Hematopoietic multipotent progenitor cell treated with erythropoietin and hydrocortisone succinate and interleukin-3 and kit ligand, for 8 days (in vitro differentiated cells): ENCODE measurements around the gene PCDH1.
A peak's percentile ranks its signal among the peaks of the same experiment; 100 is the strongest.
"Not testable (repeated sequence)": the region's sequence is repeated elsewhere in the genome, so short reads cannot be mapped to it uniquely, and the experiment has no call there.

Source experiments
- DNase-seq: peaks from one replicate; pipeline ENCODE4 v3.0.0-alpha.2; 2015

PCDH1 gene

GRCh38 chr5:141826674-141827073 lies 51.5 kb downstream of the PCDH1 start:
- no peak for DNase-seq

DNA sequence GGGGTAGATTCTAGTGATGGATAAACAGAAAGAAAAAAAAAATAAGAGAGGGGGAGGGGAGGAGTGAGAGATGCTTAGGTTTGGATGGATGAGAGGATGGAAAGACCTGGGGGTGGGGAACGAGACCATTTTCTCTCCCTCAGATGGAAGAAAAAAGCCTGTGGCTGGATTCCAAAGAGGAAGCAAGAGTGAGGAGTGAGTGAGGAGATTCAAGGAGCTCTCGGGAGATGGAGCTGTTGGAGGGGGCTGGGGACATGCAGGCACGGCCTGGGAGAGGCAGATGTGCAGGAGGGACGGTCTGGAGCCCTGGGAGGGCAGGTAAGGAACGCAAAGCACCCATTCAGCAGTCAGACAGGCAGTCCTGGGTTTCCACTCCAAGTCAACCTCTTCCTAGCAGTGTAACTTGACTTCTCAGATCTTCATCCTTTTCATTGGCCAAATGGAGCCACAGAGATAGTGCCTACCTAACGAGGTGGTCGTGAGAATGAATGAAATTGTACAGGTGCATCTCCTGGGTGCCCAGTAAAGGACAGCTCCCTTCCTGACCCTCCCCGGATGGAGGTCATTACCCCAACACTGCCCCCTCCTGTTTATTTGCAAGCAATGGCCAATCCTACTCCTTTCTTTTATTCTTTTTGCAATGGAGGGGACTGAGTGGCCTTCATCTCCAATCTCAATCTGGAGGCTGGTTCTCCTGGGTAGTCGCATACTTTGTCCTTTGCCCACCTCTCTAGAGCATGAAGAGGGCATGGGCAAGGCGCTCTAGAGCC lies 52.2 kb downstream of the PCDH1 start:
- peak; percentile 9 for DNase-seq

DNA sequence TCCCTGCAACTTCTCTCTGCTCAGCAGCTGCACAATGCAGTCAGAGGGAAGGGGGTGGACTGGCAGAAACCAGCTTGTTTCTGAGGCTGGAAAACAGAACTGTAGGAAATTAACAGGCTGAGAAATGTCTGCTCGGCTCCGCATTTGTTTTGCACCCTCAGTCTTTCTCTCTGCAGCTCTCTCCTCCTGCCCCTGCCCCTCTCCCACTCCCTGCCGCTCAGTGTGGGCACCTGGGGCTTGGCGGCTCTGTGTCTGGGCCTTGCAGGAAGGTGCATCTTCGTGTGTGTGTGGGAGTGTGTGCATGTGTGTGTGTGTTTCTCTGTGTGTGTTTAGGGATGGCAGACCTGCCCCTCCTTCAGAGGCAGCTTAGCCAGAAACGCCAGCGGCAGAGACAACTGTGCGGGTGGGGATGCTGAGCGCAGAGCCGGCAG lies 53.0 kb downstream of the PCDH1 start:
- no peak for DNase-seq

DNA sequence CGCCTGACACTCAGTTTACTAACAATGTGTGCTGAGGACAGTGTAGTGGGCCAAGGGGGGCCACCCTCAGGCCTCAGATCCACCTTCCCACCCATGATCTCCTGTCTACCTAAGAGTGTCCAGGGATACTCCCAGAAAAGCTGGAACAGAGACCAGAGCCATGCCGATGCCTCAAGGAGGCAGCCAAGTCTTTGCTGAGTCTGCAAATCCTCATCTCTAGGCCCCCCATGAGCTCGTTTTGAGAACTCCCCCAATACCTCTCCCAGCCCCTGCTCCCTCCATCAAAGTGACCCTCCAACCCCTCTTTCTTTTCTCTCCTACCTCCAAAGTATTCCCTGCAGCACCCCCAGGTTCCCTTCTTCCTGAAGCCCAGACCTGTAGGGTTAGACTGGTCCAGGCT lies 53.5 kb downstream of the PCDH1 start:
- DNase-seq, result no peak

DNA sequence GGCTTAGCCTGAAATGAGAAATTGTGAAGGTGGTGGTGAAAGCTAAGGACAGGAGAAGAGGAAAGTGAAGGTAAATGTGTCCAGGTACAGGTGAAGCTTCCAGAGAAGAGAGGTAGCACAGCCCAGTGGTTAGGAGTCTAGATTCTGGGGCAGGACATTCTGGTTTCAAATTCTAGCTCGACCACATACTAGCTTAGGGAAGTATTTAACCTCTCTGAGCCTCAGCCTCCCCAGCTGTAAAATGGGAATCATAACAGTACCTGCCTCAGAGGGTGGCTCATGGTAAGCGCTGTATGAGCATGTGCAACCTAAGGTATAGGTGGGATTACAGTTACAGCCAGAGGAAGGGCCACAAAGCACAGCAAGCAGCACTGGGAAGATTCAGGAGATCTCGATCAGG lies 55.2 kb downstream of the PCDH1 start:
- no peak for DNase-seq

DNA sequence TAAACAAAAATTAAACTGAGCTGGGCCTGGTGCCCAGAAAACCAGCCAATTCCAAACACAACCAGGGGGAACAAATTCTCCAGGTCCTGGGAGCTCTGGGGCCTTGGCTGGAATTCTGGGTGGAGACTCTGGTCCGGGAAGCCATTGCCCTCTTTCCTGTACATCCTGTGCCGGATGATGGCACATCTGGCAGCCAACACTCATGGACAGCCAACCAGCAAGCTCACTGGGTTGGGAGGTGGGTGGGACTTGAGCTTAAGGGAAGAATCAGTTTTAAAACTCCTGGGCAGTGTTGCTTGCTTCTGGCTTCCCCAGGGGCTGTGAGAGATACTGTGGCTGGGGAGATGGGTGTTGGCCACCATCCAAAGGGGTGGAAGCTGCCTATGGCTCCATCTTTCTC lies 56.1 kb downstream of the PCDH1 start:
- no peak for DNase-seq

- peak; percentile 16 for DNase-seq
These were observed 56.7 kb downstream of the PCDH1 start for GRCh38 chr5:141821430-141821925.

- DNase-seq, result not testable (repeated sequence)
These were observed 57.5 kb downstream of the PCDH1 start for GRCh38 chr5:141820686-141821085.

- DNase-seq, result no peak
These were observed 60.6 kb downstream of the PCDH1 start for GRCh38 chr5:141817631-141818030.

DNA sequence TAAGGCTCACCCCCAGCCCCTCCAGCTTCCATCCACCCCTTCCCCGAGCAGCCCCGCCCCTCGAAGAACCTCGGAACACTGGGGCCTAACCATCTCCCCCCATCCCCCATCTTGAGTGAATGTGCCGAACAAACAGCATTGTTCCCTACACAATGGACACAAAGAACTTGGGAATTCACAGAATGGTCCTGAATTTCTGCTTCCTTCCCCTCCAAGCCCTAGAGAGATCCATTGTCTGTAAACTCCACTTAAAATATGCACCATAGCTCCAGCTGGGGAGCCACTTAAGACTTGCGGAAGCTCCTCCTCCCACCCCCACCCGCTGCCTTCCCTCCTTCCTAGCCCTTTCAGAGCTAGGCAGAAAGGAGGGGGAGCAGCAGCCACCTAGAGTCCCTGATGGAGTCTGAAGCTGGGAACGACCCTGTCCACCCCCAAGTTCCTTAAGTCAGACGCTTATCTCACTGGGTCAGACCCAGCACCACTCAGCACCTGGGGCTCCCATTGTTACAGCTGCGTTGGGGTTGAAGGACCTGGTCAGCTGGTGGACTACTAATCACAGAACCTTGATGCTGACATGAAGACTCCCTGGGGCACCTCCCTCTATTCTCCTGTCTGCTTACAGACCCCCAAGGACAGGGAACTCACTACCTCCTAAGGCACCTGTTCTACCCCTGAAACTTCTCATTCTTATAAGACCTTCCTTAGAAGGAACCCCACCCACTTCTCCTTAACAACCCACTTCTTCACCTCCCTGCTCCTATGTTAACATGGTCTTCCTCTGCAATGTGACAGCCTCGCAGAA lies 61.4 kb downstream of the PCDH1 start:
- DNase-seq, result no peak

DNA sequence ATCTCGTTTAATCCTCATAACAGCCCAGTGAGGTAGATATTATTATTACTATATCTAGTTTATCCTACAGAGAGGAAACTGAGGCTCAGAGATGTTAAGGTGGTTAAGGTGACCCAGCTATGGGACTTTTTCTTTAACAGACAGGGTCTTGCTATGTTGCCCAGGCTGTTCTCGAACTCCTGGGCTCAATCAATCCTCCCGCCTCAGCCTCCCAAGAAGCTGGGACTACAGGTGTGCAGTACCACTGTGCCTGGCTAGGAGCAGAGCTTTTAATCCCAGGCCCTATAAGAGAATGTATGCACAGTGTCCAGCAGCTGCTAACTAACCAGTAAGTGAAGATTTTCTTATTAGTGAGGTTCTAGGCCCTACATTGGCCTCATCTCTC lies 62.4 kb downstream of the PCDH1 start:
- no peak for DNase-seq

DNA sequence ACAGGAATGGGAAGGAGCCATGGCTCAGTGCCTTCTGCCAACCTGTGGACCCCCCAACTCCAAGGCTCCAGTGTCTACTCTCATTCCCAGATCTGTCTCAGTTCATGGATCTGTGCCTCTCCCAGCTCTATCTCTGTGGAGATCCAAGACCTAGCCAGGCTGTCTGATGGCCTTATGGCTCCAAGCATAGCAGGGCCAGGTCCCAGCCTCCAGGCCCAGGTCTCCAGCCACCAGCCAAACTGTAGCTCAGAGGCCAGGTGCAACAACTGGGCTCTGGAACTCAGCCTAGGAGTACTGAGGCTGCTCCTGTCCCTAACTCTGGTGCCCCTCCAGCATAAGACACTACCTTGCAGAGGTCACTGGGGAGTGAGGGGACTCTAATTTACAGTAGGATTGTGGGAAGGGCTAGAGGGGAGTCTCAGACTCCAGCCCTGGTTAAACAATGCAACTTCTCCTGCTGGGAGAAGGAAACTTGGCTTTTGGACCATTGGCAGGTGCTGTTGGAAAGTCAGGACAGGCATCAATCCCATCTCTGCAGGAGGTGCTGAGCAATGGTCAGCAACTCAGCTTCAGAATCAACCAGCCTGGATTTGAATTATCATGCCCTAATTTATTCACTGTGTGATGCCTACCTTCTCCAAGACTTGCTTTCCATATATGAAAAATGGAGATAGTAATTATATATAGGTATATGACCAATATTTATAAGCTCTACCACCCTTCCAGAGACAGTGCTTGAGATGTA lies 63.0 kb downstream of the PCDH1 start:
- DNase-seq, result no peak

DNA sequence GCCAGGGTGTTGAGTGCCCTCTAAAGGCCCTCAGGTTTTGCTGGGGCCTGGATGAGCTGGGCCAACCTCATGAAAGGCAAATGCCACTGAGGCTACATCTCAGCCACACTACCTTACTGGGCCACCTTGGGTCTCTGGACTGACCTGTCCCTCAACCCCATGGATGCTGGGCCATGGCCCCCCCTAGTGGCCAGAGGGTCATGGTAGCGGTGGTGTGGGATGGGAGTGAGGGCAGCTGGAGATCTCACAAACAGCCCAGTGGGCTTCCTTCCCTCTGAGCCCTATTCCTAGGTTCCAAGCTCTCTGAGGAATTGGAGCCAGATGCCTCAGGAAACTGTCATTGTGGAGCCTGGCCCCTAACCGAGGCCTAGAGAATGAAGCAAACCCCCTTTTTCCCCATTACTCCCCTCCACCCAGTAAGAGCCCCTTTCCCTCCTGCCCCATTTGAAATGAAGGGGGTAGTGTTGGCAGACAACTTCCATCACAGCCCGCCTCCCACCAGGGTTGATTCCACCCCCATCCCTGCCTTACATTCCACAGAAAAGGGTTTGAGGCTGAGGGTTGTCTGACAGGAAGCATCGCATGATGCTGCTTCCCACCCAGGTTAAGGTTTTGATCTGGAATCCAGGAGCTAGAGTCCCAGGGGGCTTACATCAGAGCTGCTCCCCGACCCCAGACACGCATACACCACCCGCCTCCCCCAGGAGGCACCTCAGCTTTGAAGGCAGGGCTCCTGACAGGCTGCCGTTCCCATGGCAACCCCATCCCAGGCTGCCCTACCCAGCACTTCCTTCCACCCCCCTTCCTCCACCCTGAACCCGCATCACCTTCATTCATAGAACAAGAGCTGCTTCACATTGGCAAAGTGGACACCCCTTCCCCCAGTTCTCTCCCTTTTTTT lies 63.9 kb downstream of the PCDH1 start:
- peak; percentile 57 for DNase-seq

- no peak for DNase-seq
These were observed 65.7 kb downstream of the PCDH1 start for GRCh38 chr5:141812512-141812911.

GRCh38 chr5:141811287-141812155 lies 66.7 kb downstream of the PCDH1 start:
- peak; percentile 40 for DNase-seq

DNA sequence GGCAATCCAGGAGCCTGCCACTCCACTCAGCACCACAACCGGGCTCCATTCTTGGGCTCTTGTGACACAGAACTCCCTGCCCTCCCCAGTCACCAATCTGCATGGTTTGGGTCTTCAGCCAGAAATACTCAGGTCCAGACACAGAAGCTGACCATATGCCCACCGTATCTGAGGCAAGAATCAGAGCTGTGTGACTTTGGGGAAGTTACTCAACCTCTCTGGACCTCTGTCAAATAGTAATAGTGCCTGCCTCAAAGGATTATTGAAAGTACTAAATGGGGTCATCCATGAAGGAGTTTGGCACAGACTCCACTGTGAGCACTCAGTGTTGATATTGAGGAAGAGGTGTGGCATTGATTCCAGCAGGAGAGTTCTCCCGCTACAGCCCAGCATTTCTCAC lies 67.5 kb downstream of the PCDH1 start:
- no peak for DNase-seq

- DNase-seq, result no peak
These were observed 68.7 kb downstream of the PCDH1 start for GRCh38 chr5:141809380-141810096.

GRCh38 chr5:141808857-141809256 lies 69.4 kb downstream of the PCDH1 start:
- no peak for DNase-seq

- no peak for DNase-seq
These were observed 70.5 kb downstream of the PCDH1 start for GRCh38 chr5:141807732-141808131.

DNA sequence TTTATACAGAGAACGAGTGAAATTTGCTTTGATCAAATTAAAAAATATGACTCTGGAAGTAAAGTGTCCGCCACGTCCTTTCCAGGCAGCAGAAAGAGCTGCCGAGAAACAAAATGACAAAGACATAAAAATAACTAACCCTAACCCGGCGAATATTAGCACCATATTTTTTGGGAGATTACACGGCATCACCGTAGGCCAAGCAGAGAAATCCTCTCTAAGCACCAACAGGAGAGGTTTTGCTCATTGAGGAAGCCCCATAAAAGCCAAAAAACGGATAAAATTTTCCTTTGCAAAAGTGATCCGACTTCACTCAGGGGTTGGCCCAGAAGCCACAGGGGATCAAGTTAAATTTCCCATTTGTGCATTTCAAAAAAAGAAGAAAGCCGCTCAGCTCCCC lies 70.9 kb downstream of the PCDH1 start:
- no peak for DNase-seq

DNA sequence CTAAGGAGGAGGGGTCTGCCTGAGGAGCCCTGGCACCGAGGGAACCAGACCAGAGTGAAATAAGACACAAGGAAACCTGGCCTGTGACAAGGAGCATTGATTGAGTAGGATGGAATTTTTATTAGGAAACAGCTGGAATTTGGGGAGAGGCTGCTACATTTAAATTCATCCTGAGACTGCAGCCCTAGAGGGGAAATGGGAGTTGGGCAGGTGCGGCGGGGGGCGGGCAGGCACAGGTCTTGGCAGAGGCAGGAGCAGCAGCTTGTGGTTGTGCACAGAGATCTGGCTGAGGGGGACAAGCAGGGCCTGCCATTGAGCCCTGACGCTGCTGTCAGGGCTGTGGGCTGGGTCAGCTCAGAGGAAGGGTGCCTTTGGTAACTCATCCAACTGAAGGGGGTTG lies 71.6 kb downstream of the PCDH1 start:
- no peak for DNase-seq
